Ishikawa (cell line): ENCODE results near the gene ELAVL2.

Experiments used
- CREB1 ChIP-seq: IDR thresholded peaks from 2 replicates; pipeline ENCODE4 v1.6.1; 2012; ENCODE audit warnings: low read depth
- EGR1 ChIP-seq: IDR thresholded peaks from 2 replicates; pipeline ENCODE4 v1.6.1; 2012
- FOXM1 ChIP-seq: IDR thresholded peaks from 2 replicates; pipeline ENCODE4 v1.6.1; 2012; ENCODE audit warnings: low read depth, borderline replicate concordance
- TEAD4 ChIP-seq: IDR thresholded peaks from 2 replicates; pipeline ENCODE4 v1.6.1; 2012
- TF ChIP-seq, protein P1 (sequence below): IDR thresholded peaks from 2 replicates; pipeline ENCODE4 v1.6.1; 2012

DNA sequence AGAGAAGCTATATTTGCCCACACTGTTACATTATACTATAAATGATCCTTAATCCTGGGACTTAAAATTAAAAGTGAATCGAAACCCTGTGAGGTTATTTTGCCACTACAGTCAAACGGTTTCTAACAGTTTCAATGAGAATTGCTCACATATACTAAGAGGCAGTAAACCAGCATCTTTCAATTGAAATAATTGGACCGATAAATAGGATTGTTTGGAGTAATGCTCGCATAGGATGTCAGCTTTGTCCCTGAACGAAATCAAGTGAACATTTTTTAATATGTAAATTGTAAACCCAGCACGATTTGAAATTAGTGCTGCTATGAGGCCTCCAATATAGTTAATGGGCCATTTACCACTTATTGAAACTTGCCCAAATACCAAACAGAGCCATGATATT is 60.5 kb downstream of the ELAVL2 start:
- TF ChIP-seq, protein P1, sequence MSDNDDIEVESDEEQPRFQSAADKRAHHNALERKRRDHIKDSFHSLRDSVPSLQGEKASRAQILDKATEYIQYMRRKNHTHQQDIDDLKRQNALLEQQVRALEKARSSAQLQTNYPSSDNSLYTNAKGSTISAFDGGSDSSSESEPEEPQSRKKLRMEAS, result no peak
- TF ChIP-seq FOXM1 (no peak), TEAD4 (no peak), EGR1 (no peak), CREB1 (no peak)
